SK-N-MC (cell line): ENCODE data around the gene HACD4.

Experiments
- EZH2 ChIP-seq: fragments of 200-600 bp; sonication (generic); IDR thresholded peaks from one replicate; pipeline ENCODE4 v1.6.1; 2017; ENCODE audit warnings: antibody characterized with exemption
- POLR2AphosphoS5 ChIP-seq: IDR thresholded peaks from 2 replicates; pipeline ENCODE4 v1.6.1; 2012; ENCODE audit warnings: mild to moderate bottlenecking, low read depth, low read length, borderline replicate concordance

DNA sequence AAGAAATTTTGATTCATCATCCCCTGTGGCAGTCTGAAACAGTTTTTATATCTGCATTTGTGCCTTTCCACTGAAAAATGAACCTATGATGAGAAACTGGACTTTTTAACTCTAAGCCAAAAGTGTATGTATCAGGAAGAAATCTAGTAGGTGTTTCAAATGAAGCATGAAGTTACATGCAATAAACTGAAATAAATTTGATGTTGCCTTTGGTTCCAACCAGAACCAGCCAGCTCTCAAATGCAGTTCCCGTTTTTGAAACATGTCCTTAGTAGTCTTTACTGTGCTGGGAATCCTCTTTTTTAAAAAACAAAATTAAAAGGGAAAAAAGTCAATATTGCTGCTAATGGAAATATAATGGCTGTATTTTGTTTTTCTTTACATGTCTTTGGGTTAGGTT is 43.9 kb downstream of the HACD4 start:
- TF ChIP-seq EZH2, result no peak
- no peak for TF ChIP-seq POLR2AphosphoS5
